Glomerular visceral epithelial cell (primary cell): ENCODE measurements around the gene PTPRO.
A peak's percentile ranks its signal among the peaks of the same experiment; 100 is the strongest.
"Not testable (repeated sequence)": the region's sequence is repeated elsewhere in the genome, so short reads cannot be mapped to it uniquely, and the experiment has no call there.

Experiments used
- DNase-seq: peaks from one replicate; pipeline ENCODE4 v3.0.0-alpha.2; 2016; ENCODE audit errors: extremely low spot score

PTPRO gene

GRCh38 chr12:15603474-15604085 lies 281.3 kb downstream of the PTPRO start:
- DNase-seq: no peak

GRCh38 chr12:15605881-15606590 lies 283.7 kb downstream of the PTPRO start:
- DNase-seq: no peak

- DNase-seq: no peak
These were observed 286.1 kb downstream of the PTPRO start for GRCh38 chr12:15608406-15608805.

- peak; percentile 7 for DNase-seq
These were observed 286.6 kb downstream of the PTPRO start for GRCh38 chr12:15608941-15609340.

GRCh38 chr12:15613981-15614380 lies 291.7 kb downstream of the PTPRO start:
- no peak for DNase-seq

- DNase-seq: not testable (repeated sequence)
These were observed 294.2 kb downstream of the PTPRO start for GRCh38 chr12:15616495-15616894.

GRCh38 chr12:15620741-15621539 lies 298.6 kb downstream of the PTPRO start:
- DNase-seq: no peak

- DNase-seq: no peak
These were observed 302.8 kb downstream of the PTPRO start for GRCh38 chr12:15625075-15625474.

- no peak for DNase-seq
These were observed 306.0 kb downstream of the PTPRO start for GRCh38 chr12:15627995-15628945.

GRCh38 chr12:15629108-15629507 lies 306.8 kb downstream of the PTPRO start:
- DNase-seq: peak; percentile 63

GRCh38 chr12:15629761-15630160 lies 307.5 kb downstream of the PTPRO start:
- DNase-seq: no peak

- no peak for DNase-seq
These were observed 308.9 kb downstream of the PTPRO start for GRCh38 chr12:15631007-15631715.

- DNase-seq: no peak
These were observed 310.4 kb downstream of the PTPRO start for GRCh38 chr12:15632708-15633107.

- no peak for DNase-seq
These were observed 310.9 kb downstream of the PTPRO start for GRCh38 chr12:15633201-15633600.

GRCh38 chr12:15634010-15634683 lies 311.8 kb downstream of the PTPRO start:
- no peak for DNase-seq

- no peak for DNase-seq
These were observed 314.0 kb downstream of the PTPRO start for GRCh38 chr12:15636060-15636890.

- no peak for DNase-seq
These were observed 315.9 kb downstream of the PTPRO start for GRCh38 chr12:15638231-15638630.

- DNase-seq: no peak
These were observed 322.4 kb downstream of the PTPRO start for GRCh38 chr12:15644700-15645099.

- no peak for DNase-seq
These were observed 324.3 kb downstream of the PTPRO start for GRCh38 chr12:15646581-15646980.
